ENCODE results near the gene PPP6R3. TPM values are rescaled to one million over a fixed set of nuclear protein-coding genes. Genes with fewer than 3 reads are reported as not detected.
A peak's percentile ranks its signal among the peaks of the same experiment; 100 is the strongest.

The PPP6R3 gene
- total and polyA plus RNA-seq, 2 of the 13 experiments (the other 11 are each of a cell fraction or from before 2014, with no cell fraction given) = 41.2 to 83.4 TPM

DNA sequence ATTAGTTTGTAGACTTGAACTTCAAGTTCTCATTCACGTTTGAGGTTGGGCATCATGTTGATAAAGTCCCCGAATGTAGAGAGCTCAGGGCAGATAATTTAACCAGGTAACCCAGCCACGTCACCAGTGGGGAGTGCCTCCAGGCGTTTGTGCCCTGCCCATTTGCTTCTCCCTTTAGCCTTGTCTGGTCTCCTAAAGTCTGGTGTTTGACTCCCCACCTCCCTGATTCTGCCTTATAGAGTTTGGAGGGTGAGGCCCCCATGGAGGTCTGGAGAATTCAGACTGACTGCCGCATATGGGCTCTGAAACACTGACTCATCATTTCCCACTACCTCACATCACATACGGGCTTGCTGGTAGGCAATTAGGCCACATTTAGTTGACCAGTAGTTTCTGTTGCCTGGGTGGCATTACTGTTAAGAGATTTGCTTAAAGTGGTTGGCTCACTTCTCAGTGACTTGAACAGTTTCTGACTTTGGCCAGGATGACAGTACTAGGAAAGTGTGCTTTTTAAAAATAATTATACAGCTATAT, 124.5 kb downstream of the PPP6R3 start:
- H3K9ac ChIP-seq (ENCODE audit: insufficient read depth, low read depth, low read length) = no peak overlapping the region
- H3K79me2 ChIP-seq (ENCODE audit: insufficient read depth, low read length) = no peaks in the 10 kb centered on the region
- ATAC-seq (no peak), DNase-seq (ENCODE audit: low spot score) (no peak), FAIRE-seq (no peak)
- no peak overlapping the region for H3K27ac ChIP-seq (ENCODE audit: extremely low read length, insufficient read depth, low read length)
- no peaks in the 10 kb centered on the region for H3K9me3 ChIP-seq (ENCODE audit: low read length)
- H3K4me1 ChIP-seq (ENCODE audit: insufficient read depth, low read length) = no peaks in the 10 kb centered on the region
- TSS peak; percentile 12 for BruUV-seq (replicated peaks)
- H2AFZ ChIP-seq (ENCODE audit: low read length) = no peak overlapping the region
- no peaks in the 10 kb centered on the region for H3K27me3 ChIP-seq (ENCODE audit: control insufficient read depth in 1 of 2, insufficient read depth in 2 of 2, low read length in 2 of 2)
- ChIA-PET CTCF (ENCODE audit: low intra/inter-chr PET ratio, low total read pairs) (no interaction called here), POLR2A (no interaction called here)
- in situ Hi-C loops (cut with HindIII; ENCODE audit: extremely low pct_ligation_motif_present, low pct_unique_long_range_greater_than_20kb) (no loop called here), intact Hi-C loops (cut with micrococcal nuclease; ENCODE audit: unreplicated experiment) (no loop called here)
- WGBS (ENCODE audit: low lambda C conversion rate) = 96% methylated on average over 6 of the region's 6 CpGs
- H3K4me3 ChIP-seq (replicated peaks in 1 of 3; ENCODE audit: insufficient read depth in 1 of 3, low read depth in 2 of 3, low read length in 3 of 3) = no peak overlapping the region
- no peak overlapping the region for H3K4me2 ChIP-seq (ENCODE audit: low read depth, low read length)
- H4K20me1 ChIP-seq (ENCODE audit: insufficient read depth, low read length) = no peaks in the 10 kb centered on the region
- peaks cover 20 to 66% of the 10 kb centered on the region in 2 experiments for H3K36me3 ChIP-seq (replicated peaks in 1 of 2; ENCODE audit: control insufficient read depth in 1 of 2, insufficient read depth in 2 of 2, low read length in 2 of 2)
- TF ChIP-seq MAFF (IDR thresholded peaks at IDR 0.05; ENCODE audit: low read depth, low read length) = peak; percentile 51
- TF ChIP-seq MAFK (conservative IDR thresholded peaks at IDR 0.05 in 1 of 2, IDR thresholded peaks at IDR 0.05 in 1 of 2; ENCODE audit: low read length in 2 of 2) = peak; percentile 64 to 70
- no peak for TF ChIP-seq RXRB (CRISPR knock-in tag; IDR thresholded peaks at IDR 0.05; ENCODE audit: borderline replicate concordance)
- TF ChIP-seq SOX13 (IDR thresholded peaks at IDR 0.05) = no peak
- TF ChIP-seq SOX13 (CRISPR knock-in tag; conservative IDR thresholded peaks at IDR 0.05 in 1 of 2, IDR thresholded peaks at IDR 0.05 in 1 of 2) = no peak

DNA sequence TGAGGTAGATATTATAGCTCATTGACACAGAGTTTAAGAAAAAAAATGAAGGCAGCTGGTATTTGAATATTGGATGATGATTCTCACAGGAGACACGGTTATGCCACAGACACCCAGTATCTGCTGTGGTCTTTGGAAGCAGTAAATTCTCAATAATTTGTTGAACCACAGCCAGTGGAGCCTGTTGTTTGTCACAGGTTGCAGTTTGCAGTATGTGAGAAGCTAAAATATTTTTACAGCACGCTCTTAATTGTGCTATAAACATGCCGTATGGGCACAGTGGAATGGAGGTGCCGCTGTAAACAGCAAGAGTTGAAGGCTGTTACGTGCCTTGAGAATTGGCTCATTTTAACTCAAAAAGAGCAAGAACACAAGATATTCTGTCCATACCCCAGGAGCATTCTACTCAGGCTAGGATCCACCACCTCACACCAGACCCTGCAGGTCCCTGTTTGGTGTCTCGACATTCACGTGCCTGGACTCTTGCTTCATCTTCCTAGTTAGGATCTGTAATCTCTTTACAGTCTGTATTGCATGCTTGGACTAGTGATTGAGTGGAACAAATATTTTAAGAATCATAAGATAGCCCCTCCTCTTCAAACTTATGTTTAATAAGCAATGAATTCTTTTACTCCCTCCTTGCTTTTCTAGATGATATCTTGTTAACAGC, 129.1 kb downstream of the PPP6R3 start:
- WGBS (ENCODE audit: low lambda C conversion rate) = 95% methylated on average over 7 of the region's 7 CpGs
- no TSS peak for BruUV-seq (replicated peaks)
- intact Hi-C loops (cut with micrococcal nuclease; ENCODE audit: unreplicated experiment) = no loop called here
- H3K4me3 ChIP-seq (replicated peaks in 1 of 3; ENCODE audit: insufficient read depth in 1 of 3, low read depth in 2 of 3, low read length in 3 of 3) = no peak overlapping the region
- H2AFZ ChIP-seq (ENCODE audit: low read length) = no peak overlapping the region
- FAIRE-seq (no peak), DNase-seq (ENCODE audit: low spot score) (no peak), ATAC-seq (no peak)
- H3K9ac ChIP-seq (ENCODE audit: insufficient read depth, low read depth, low read length) = no peak overlapping the region
- H3K36me3 ChIP-seq (replicated peaks in 1 of 2; ENCODE audit: control insufficient read depth in 1 of 2, insufficient read depth in 2 of 2, low read length in 2 of 2) = peaks cover 21 to 62% of the 10 kb centered on the region in 2 experiments
- H3K9me3 ChIP-seq (ENCODE audit: low read length) = no peaks in the 10 kb centered on the region
- in situ Hi-C loops (cut with HindIII; ENCODE audit: extremely low pct_ligation_motif_present, low pct_unique_long_range_greater_than_20kb) = no loop called here
- H4K20me1 ChIP-seq (ENCODE audit: insufficient read depth, low read length) = no peaks in the 10 kb centered on the region
- H3K27me3 ChIP-seq (ENCODE audit: control insufficient read depth in 1 of 2, insufficient read depth in 2 of 2, low read length in 2 of 2) = no peaks in the 10 kb centered on the region
- TF ChIP-seq ZNF296 (CRISPR knock-in tag; conservative IDR thresholded peaks at IDR 0.05) = no peak
- no peak for TF ChIP-seq TEAD2 (CRISPR knock-in tag; IDR thresholded peaks at IDR 0.05)
- no peaks in the 10 kb centered on the region for H3K4me1 ChIP-seq (ENCODE audit: insufficient read depth, low read length)
- ChIA-PET CTCF (ENCODE audit: low intra/inter-chr PET ratio, low total read pairs) (no interaction called here), POLR2A (no interaction called here)
- H3K79me2 ChIP-seq (ENCODE audit: insufficient read depth, low read length) = no peaks in the 10 kb centered on the region
- H3K27ac ChIP-seq (ENCODE audit: extremely low read length, insufficient read depth, low read length) = no peak overlapping the region
- no peak overlapping the region for H3K4me2 ChIP-seq (ENCODE audit: low read depth, low read length)
